Measurements from ENCODE around the gene SOD1. TPM values are rescaled to one million over a fixed set of nuclear protein-coding genes. Genes with fewer than 3 reads are reported as not detected.

The SOD1 gene
- total and polyA plus RNA-seq, 2 of the 8 experiments (the other 6 are each of a cell fraction or from before 2014, with no cell fraction given), result 192 to 226 TPM

DNA sequence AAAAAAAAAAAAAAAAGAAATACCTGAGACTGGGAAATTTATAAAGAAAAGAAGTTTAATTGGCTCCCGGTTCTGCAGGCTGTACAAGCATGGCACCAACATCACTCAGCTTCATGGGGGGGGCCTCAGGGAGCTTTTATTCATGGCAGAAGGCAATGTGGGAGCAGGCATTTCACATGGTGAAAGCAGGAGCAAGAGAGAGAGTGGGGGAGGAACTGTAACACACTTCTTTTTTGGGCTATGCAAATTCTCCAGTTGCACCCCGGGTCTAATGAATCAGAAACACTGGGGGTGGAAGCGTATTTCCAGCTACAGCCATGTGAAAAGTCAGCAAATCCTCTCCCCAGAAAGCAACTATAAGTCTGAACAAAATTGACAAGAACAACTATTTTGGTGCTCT lies 11.8 kb upstream of the SOD1 start (continued):
- no peak for TF ChIP-seq MAFK (IDR thresholded peaks at IDR 0.05; ENCODE audit: low read depth, low read length)
- TF ChIP-seq RAD21 (IDR thresholded peaks at IDR 0.05 in 1 of 2, conservative IDR thresholded peaks at IDR 0.05 in 1 of 2; ENCODE audit: low read depth in 2 of 2, low read length in 2 of 2), result no peak
- TF ChIP-seq SIN3A (conservative IDR thresholded peaks at IDR 0.05 in 1 of 2, IDR thresholded peaks at IDR 0.05 in 1 of 2; ENCODE audit: low read depth in 1 of 2, low read length in 2 of 2), result no peak
- TF ChIP-seq E2F6 (IDR thresholded peaks at IDR 0.05), result no peak
- TF ChIP-seq HDAC6 (IDR thresholded peaks at IDR 0.05; ENCODE audit: low read depth, low read length), result no peak
